Duodenal mucosa (tissue), 2 donors: ENCODE measurements around the gene ABCD2.
A peak's percentile ranks its signal among the peaks of the same experiment; 100 is the strongest.
"Not testable (repeated sequence)": the region's sequence is repeated elsewhere in the genome, so short reads cannot be mapped to it uniquely, and the experiment has no call there.

Experiments
- H3K27ac ChIP-seq: one replicate; pipeline ENCODE4 v1.7.0; 2013; ENCODE audit warnings: low read depth, low read length
- H3K27me3 ChIP-seq, 2 donors: one replicate each; pipeline ENCODE4 v1.7.0; 2013; ENCODE audit warnings: low read length in 2 of 2, control low read depth in 1 of 2; ENCODE audit not compliant: insufficient read depth in 2 of 2, control insufficient read depth in 1 of 2
- H3K36me3 ChIP-seq, 2 donors: one replicate each; pipeline ENCODE4 v1.7.0; 2013; ENCODE audit warnings: low read length in 2 of 2, control low read depth in 1 of 2; ENCODE audit not compliant: insufficient read depth in 2 of 2, control insufficient read depth in 1 of 2
- H3K4me1 ChIP-seq, 2 donors: one replicate each; pipeline ENCODE4 v1.7.0; 2013; ENCODE audit warnings: low read length in 2 of 2, control low read depth in 1 of 2; ENCODE audit not compliant: insufficient read depth in 2 of 2, control insufficient read depth in 1 of 2
- H3K4me3 ChIP-seq, 2 donors: one replicate each; pipeline ENCODE4 v1.7.0; 2013; ENCODE audit warnings: low read length in 2 of 2, low read depth in 1 of 2
- H3K9ac ChIP-seq, 2 donors: one replicate each; pipeline ENCODE4 v1.7.0; 2013; ENCODE audit warnings: low read length in 2 of 2, low read depth in 1 of 2
- H3K9me3 ChIP-seq, 2 donors: one replicate each; pipeline ENCODE4 v1.7.0; 2013; ENCODE audit warnings: low read length in 2 of 2, control low read depth in 1 of 2; ENCODE audit not compliant: control insufficient read depth in 1 of 2

Gene ABCD2

GRCh38 chr12:39616251-39616650 is 3.4 kb downstream of the ABCD2 start:
- Histone ChIP-seq H3K4me3 (peak overlapping the region in 1 of 2 donors; percentile 0), H3K27ac (no peak overlapping the region), H3K9ac (no peak overlapping the region)

GRCh38 chr12:39613525-39613924 is 6.1 kb downstream of the ABCD2 start:
- no peak overlapping the region for H3K9ac ChIP-seq
- H3K4me1 ChIP-seq, result no peaks in the 10 kb centered on the region
- no peaks in the 10 kb centered on the region for H3K36me3 ChIP-seq
- H3K9me3 ChIP-seq, result no peaks in the 10 kb centered on the region
- H3K4me3 ChIP-seq, result no peak overlapping the region
- no peaks in the 10 kb centered on the region for H3K27me3 ChIP-seq
- no peak overlapping the region for H3K27ac ChIP-seq

More at GRCh38 chr12:39616251-39616650, 3.4 kb downstream of the ABCD2 start:
- Histone ChIP-seq H3K36me3 (no peaks in the 10 kb centered on the region), H3K27me3 (no peaks in the 10 kb centered on the region), H3K9me3 (no peaks in the 10 kb centered on the region), H3K4me1 (peaks cover 0 to 3% of the 10 kb centered on the region in 2 donors)

- Histone ChIP-seq H3K27ac (no peak overlapping the region), H3K36me3 (no peaks in the 10 kb centered on the region), H3K4me1 (no peaks in the 10 kb centered on the region), H3K27me3 (no peaks in the 10 kb centered on the region), H3K4me3 (no peak overlapping the region), H3K9ac (no peak overlapping the region), H3K9me3 (no peaks in the 10 kb centered on the region)
Observed at GRCh38 chr12:39612250-39612649, 7.4 kb downstream of the ABCD2 start.

GRCh38 chr12:39611818-39612217 is 7.8 kb downstream of the ABCD2 start:
- no peak overlapping the region for H3K9ac ChIP-seq

GRCh38 chr12:39610436-39611025 is 9.1 kb downstream of the ABCD2 start:
- no peaks in the 10 kb centered on the region for H3K4me1 ChIP-seq
- H3K4me3 ChIP-seq, result no peak overlapping the region
- H3K27me3 ChIP-seq, result no peaks in the 10 kb centered on the region
- no peak overlapping the region for H3K9ac ChIP-seq
- H3K36me3 ChIP-seq, result no peaks in the 10 kb centered on the region
- H3K27ac ChIP-seq, result no peak overlapping the region
- H3K9me3 ChIP-seq, result no peaks in the 10 kb centered on the region

More at GRCh38 chr12:39611818-39612217, 7.8 kb downstream of the ABCD2 start:
- Histone ChIP-seq H3K9me3 (no peaks in the 10 kb centered on the region), H3K4me3 (no peak overlapping the region), H3K27ac (no peak overlapping the region), H3K27me3 (no peaks in the 10 kb centered on the region), H3K4me1 (no peaks in the 10 kb centered on the region), H3K36me3 (no peaks in the 10 kb centered on the region)

- Histone ChIP-seq H3K36me3 (no peaks in the 10 kb centered on the region), H3K27ac (no peak overlapping the region), H3K27me3 (no peaks in the 10 kb centered on the region), H3K4me3 (no peak overlapping the region), H3K9me3 (no peaks in the 10 kb centered on the region), H3K9ac (no peak overlapping the region), H3K4me1 (no peaks in the 10 kb centered on the region)
Observed at GRCh38 chr12:39606712-39607423, 12.7 kb downstream of the ABCD2 start.

GRCh38 chr12:39605996-39606395 is 13.6 kb downstream of the ABCD2 start:
- Histone ChIP-seq H3K4me1 (no peaks in the 10 kb centered on the region), H3K9ac (no peak overlapping the region), H3K36me3 (no peaks in the 10 kb centered on the region), H3K27me3 (no peaks in the 10 kb centered on the region), H3K4me3 (no peak overlapping the region), H3K9me3 (no peaks in the 10 kb centered on the region), H3K27ac (no peak overlapping the region)

- H3K9ac ChIP-seq, result no peak overlapping the region
Observed at GRCh38 chr12:39605501-39605900, 14.1 kb downstream of the ABCD2 start.

GRCh38 chr12:39603065-39603464 is 16.5 kb downstream of the ABCD2 start:
- no peaks in the 10 kb centered on the region for H3K4me1 ChIP-seq
- H3K27me3 ChIP-seq, result no peaks in the 10 kb centered on the region
- no peaks in the 10 kb centered on the region for H3K36me3 ChIP-seq
- H3K9ac ChIP-seq, result no peak overlapping the region
- no peak overlapping the region for H3K27ac ChIP-seq
- H3K9me3 ChIP-seq, result no peaks in the 10 kb centered on the region
- no peak overlapping the region for H3K4me3 ChIP-seq

More at GRCh38 chr12:39605501-39605900, 14.1 kb downstream of the ABCD2 start:
- no peaks in the 10 kb centered on the region for H3K9me3 ChIP-seq
- H3K27me3 ChIP-seq, result no peaks in the 10 kb centered on the region
- no peak overlapping the region for H3K27ac ChIP-seq
- no peaks in the 10 kb centered on the region for H3K4me1 ChIP-seq
- H3K36me3 ChIP-seq, result no peaks in the 10 kb centered on the region
- no peak overlapping the region for H3K4me3 ChIP-seq

- H3K4me1 ChIP-seq, H3K9me3 ChIP-seq, H3K36me3 ChIP-seq, H3K9ac ChIP-seq, H3K27me3 ChIP-seq, H3K27ac ChIP-seq, H3K4me3 ChIP-seq: not testable (repeated sequence)
Observed at GRCh38 chr12:39601951-39602350, 17.7 kb downstream of the ABCD2 start.
